OCI-LY7 (cell line): ENCODE results near the gene SIGLEC5.

Experiments
- CTCF ChIP-seq: fragments of 200-600 bp; sonication (generic); conservative IDR thresholded peaks from 2 replicates; pipeline ENCODE4 v1.5.1; 2014; ENCODE audit warnings: mild to moderate bottlenecking, antibody characterized with exemption, low read length, moderate library complexity, mixed read lengths
- EZH2phosphoT487 ChIP-seq: fragments of 200-600 bp; sonication (generic); IDR thresholded peaks from 2 replicates; pipeline ENCODE4 v1.6.1; 2018; ENCODE audit warnings: low read depth, borderline replicate concordance, mild to moderate bottlenecking, mixed run types, antibody characterized with exemption, low read length, moderate library complexity, mixed read lengths

DNA sequence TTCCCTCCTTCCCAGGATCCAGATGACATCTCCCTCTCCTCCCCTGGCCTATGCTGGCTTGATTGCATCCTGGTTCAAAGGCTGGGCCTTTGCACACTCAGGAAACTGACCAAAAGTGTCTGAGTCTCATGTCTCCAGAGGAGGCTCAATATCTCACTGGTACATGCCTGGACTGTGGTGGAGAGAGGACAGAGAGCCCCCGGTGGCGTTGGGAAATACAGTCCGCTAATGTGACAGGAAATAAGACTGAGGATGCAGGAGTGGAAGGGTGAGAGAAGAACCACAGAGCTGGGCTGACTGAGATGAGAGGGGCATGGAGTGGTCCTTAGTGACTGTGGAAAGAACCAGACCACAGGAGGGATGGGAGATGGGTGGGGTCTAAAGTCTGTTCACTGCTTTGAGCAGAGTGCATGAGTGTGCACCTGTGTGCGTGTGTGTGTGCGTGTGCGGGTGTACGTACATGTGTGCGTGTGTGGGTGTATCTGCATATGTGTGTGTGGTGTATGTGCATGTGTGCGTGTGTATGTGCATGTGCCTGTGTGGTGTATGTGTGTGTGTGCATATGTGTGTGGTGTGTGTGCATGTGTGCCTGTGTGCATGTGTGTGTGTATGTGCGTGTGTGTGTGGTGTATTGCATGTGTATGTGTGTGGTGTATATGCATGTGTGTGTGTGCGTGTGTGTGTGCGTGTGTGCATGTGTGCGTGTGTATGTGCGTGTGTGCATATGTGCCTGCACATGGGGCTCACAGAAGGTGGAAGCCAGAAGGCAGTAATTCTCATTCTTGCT lies 1.9 kb downstream of the SIGLEC5 start:
- TF ChIP-seq CTCF: no peak
- TF ChIP-seq EZH2phosphoT487: no peak
